CD4-positive, alpha-beta T cell treated with Interleukin-4 for 1 hour (primary cell): ENCODE data around the gene CZIB.
"Not testable (repeated sequence)": the region's sequence is repeated elsewhere in the genome, so short reads cannot be mapped to it uniquely, and the experiment has no call there.

ENCODE experiments used
- DNase-seq, 2 donors: peaks; one replicate each; pipeline ENCODE4 v3.0.0-alpha.2; 2020 to 2022

Gene CZIB

DNA sequence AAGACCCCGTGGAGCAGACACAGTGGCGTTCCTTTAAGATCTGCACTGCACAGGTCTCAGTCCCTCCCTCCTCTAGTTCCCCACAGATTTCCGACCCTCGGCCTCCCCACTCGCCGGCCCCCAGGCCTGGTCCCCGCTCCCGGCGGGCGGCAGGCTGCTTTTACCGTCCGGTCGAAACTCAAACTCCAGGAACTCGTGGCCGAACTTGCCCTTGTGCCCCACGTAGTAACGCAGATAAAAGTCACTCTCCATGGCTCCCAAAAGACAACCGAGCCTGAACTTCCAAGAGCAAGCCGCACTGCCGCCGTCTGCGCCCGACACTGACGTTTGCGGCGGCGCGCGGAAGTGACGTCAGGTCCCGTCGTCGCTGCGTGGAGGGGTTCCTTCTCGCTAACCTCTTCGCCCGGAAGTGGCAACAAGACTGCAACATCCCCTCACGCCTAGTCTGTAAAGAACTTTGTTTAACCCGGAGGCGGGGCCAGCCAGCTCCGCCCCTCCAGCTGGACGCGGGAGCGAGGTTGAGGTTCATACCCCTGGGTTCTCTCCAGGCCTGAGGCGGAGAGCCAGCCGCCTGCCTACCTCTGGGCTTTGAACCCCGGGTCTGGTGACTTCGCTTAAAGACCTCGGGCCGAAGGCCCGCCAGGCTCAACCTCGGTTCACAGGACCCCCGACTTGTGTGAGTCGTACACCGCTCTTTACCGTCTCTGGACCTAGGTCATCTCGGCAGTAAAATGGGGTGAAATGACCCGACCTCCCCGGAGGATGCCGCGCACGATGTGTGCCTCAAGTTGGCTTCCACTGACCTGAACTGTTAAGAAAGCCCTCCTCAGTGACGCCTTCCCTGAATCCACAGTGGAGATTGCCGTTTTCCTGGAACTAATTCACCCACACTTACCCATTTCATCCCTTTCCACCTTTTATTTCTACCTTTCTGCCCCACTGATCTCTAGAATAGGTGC is 18.0 kb upstream of the CZIB start, which contains the start of gene MAGOH:
Gene MAGOH (minus strand): TSS at position 322 of the 959 bp plus-strand sequence. CDS start 70 bp downstream, at position 252.
- peak; percentile 96 for DNase-seq

DNA sequence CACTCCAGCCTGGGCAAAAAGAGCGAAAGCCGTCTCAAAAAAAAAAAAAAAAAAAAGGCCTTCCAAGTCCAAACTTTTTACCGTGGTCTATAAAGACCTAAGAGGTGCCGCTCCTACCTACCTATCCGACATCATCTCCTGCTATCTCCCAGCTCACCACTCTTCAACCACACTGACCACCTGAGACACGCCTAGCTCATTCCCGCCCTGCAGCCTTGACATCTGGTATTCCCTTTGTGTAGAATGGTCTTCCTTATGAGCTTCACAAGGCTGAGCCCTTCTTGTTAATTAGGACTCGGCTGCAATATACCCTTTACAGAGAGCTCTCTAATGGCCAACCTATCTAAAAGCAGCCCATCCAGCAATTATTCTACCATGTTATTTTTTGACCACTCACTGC is 17.2 kb upstream of the CZIB start:
- DNase-seq, result no peak

DNA sequence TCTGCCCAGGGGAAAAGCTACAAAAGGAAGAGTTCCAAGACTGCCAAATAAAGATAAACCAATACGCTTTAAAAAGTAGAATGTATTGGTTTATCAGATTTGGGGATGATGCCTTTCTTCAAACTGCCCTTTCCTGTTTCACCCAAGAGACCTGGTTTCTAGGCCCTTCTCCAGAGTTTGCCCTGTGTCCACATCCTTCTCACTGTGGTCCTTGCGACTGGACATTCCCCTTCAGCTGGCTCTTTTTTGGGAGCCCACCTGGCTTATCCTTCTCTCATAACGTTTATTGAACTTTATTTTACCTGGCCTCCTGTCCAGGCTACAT is 490 bp upstream of the CZIB start:
- no peak for DNase-seq

DNA sequence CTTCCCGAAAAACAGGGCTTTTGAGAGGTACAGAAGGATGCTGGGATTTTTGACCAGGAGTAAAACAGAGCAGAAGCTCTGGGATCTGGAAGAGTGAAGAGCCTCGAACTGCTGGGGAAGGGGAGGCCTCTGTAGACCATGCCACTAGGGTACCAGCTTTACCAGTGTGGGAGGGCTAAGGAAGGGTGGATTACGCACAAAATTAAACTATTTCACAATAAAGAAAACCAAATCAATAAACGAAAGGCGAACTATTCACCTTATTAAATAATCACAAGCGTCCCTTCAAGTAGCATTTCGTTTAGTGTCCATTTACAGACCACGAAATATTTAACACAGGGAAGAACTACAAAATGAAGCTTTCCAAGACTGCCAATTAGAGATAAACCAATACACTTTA is 723 bp downstream of the CZIB start:
- DNase-seq, result no peak

DNA sequence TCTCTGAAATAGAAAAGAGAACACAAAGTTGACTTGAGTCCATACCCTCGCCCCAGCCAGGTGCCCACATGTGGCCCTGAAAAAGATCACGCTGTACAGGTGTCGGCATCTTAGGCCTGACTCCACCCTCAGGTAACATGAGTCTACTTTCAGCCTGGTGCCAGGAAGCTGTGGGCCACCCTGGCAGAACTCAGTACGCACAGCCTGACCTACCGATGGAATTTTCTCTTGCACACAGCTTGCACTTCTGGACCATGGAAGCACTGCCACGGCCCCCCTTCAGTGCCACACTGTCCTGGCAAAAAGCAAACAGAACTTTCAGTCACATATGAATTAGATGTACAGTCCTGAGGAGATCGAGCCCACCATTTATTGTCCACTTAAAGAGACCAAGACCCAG is 2.2 kb downstream of the CZIB start:
- DNase-seq, result no peak

DNA sequence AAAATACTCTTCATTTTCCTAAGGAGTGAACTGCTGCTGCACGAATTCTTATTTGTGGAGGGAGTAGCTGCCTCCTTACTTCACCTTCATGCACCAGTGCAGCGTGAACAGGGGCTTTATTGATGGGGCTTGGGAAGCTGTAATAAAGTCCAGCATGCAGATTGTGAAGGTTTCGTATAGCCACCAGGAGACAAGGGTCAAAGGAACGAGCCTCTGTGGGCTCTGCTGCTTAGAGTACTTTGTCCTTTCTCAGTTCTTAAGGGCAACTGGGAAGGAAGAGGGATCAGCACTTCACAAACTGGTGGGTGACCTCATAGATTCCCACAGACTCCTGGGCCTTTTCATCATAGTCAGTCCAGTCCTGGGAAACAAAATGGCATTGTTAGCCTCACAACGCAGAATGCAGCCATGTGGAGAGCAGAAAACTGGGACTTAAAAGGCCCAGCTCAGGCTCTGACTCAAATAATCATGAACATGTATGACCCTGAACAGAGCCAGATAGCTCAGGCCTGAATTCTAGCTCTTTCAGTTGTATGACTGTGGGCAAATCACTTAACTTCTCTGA is 6.0 kb downstream of the CZIB start:
- no peak for DNase-seq

DNA sequence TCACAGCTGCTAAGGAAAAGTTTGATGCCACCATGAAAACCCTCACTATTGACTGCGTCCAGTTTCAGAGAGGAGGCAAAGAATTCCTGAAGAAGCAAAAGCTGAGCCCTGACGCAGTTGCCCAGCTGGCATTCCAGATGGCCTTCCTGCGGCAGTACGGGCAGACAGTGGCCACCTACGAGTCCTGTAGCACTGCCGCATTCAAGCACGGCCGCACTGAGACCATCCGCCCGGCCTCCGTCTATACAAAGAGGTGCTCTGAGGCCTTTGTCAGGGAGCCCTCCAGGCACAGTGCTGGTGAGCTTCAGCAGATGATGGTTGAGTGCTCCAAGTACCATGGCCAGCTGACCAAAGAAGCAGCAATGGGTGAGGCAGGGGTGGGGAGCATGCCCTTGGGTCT is 9.5 kb downstream of the CZIB start:
- DNase-seq, result no peak

DNA sequence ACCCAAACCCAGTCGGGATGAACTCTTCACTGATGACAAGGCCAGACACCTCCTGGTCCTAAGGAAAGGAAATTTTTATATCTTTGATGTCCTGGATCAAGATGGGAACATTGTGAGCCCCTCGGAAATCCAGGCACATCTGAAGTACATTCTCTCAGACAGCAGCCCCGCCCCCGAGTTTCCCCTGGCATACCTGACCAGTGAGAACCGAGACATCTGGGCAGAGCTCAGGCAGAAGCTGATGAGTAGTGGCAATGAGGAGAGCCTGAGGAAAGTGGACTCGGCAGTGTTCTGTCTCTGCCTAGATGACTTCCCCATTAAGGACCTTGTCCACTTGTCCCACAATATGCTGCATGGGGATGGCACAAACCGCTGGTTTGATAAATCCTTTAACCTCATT is 10.1 kb downstream of the CZIB start:
- no peak for DNase-seq

DNA sequence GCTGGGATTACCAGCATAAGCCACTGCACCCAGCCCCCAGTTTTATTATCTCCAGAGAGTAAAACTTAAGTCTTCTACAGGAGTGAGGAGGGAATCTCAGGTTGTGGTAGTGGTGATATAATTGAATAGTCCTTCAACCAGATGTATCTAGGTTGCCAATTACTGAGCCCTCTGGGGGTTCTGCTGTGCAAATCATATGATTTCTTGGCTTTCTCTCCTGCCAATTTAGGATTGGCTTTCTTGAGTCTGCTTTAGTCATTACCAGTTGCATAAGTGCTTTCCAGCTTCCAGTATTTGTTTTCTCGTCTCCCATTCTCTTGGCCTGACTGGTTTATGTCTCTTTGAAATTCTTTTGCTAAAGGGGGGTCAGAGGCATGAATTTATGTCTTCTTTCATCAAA is 12.7 kb downstream of the CZIB start:
- DNase-seq, result no peak

DNA sequence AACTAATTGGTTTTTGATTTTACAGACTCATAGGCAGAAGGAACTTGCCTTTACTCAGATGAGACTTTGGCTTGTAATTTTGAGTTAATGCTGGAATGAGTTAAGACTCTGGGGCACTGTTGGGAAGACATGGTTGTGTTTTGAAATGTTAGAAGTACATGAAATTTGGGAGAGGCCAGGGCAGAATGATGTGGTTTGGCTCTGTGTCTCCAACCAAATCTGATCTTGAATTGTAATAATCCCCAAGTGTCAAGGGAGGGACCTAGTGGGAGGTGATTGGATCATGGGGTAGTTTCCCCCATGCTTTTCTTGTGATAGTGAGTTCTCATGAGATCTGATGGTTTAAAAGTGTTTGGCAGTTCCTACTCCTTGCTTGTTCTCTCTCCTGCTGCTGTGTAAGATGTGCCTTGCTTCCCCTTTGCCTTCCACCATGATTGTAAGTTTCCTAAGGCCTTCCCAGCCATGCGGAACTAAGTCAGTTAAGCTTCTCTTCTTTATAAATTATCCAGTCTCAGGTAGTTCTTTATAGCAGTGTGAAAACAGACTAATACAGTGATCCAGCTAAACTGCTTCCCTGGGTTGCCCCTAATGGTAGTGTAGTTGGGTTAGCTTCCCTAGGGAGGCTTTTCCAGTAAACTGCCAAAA is 13.6 kb downstream of the CZIB start:
- no peak for DNase-seq

DNA sequence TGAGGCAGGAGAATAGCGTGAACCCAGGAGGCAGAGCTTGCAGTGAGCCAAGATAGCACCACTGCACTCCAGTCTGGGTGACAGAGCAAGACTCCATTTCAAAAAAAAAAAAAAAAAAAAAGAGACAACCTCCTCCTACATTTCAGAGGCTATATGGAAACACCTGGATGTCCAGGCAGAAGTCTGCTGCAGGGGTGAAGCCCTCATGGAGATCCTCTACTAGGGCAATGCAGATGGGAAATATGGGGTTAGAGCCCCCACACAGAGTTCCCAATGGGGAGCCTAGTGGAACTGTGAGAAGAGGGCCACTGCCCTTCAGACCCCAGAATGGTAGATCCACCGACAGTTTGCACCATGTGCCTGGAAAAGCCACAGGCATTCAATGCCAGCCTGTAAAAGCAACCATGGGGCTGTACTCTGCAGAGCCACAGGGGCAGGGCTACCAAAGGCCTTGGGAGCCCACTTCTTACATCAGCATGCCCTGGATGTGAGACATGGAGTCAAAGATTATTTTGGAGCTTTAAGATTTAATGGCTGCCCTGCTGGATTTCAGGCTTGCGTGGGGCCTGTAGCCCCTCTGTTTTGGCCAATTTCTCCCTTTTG is 14.2 kb downstream of the CZIB start:
- DNase-seq, result not testable (repeated sequence)

DNA sequence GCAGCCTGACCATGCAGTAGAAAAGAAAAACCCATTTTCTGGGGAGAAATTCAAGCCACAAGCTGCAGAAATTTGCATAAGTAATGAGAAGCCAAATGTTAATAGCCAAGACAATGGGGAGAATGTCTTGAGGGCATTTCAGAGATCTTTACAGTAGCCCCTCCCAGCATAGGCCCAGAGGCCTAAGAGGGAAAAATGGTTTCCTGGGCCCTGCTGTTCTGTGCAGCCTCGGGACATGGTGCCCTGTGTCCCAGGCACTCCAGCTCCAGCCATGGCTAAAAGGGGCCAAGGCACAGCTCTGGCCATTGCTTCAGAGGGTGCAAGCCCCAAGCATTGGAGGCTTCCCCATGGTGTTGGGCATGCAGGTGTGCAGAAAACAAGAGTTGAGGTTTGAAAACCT is 14.9 kb downstream of the CZIB start:
- DNase-seq, result not testable (repeated sequence)

DNA sequence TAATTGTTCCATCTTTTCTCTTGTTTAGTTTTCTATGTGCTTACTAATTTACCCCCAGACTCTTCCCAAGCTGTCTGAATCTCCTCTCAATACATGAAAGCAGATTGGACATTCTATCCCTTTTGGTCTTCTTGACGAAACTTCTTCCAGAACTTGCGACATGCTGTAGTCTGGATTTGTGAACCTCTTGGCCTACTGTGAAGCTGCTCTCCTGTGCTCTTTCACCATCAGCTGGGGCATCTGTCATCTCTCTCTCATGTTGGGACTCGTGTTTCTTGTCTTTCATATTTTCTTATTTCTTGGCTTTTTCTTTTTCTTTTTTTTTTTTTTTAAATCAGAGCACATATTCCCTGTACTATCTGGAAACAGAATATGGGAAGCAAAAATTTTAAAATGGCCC is 17.0 kb downstream of the CZIB start:
- no peak for DNase-seq

DNA sequence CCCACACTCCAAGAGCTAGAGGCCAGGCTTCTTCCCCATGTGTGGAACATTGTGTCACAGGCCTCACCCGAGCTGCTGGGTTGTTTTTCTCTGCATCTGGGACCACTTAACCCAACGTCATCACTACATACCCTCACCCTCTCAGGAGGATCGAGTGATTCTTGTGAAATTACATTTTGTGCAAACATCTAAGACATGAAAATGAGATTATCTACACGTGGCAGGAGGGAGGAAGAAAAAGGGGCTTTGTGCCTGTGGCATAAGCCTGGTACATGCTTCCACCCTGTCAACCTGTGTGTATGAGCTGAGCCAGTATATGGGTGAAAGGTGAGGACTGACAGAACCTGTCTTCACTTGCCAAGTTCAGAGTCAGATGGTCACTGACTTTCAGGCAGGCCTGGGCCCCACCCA is 22.2 kb downstream of the CZIB start:
- no peak for DNase-seq

DNA sequence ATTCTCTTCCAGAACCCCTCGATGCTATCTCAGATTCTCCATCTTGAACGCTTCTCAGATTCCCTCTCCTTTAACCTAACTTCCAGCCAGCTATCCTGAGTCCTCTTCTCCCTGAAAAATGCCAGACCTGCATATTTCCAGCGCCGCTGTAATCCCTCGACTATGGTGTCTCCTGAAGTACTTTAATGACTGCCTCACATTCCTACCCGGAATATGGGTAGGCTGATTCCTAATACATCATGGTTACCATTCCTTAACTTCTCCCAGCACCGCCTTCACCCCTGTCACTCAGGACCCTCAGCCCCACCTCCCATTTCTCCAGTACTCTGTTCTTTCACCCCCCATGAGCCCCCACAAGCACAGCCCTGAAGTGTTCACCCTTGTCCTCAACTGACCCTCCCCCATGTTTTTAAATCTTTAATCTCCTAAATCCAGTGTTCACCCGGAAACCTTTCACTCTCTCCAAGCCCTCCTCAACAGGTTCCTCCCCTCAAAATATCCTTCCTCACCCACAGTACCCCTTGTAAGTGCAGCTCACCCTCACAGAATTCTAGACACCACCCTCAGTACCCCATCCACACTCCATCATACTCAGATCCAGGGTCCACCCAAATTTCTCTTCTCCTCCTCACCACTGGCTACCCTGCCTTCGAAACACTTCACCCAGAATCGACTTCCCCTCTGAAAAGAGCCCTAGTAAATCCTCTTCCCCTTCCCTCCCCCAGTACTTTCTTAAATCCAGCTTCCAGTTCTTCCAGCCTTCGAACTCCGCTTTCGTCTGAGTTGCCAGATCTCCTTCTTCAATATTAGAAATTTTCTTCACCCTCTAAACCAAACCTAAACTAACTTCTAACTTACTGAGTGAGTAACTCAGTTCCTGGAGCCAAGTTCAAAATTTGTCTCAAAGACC is 22.9 kb downstream of the CZIB start:
- DNase-seq, result peak in 1 of 2 donors; percentile 7

DNA sequence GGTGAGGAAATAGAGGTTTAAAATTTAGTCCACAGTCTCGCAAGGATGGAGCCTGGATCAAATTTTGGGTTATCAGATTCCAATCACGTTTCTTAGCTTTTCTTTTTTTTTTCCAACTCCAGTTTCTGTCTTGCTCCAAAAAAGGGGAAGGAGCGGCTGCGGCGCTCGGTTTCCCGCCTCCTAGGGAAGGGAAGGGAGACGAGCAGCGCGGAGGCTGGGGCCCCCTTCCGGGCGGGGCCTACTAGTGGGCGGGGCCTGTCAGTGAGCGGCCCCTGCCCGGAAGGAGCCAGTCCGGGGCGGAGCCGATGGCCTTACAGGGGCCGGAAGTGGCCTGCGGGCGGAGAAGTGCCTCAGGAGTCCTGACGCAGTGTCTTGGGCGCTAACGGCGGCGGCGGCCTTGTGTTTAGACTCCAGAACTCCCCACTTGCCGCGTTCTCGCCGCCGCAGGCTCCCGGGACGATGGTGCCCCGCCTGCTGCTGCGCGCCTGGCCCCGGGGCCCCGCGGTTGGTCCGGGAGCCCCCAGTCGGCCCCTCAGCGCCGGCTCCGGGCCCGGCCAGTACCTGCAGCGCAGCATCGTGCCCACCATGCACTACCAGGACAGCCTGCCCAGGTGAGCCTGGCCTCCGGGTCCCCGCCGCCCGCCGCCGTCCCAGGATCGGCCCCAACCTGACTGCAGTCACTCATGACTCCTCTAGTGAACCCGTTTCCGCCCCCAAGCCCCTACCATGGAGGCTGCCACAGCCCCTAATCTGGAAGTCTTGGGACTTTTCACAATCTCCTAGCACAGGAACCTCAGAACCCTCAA is 23.7 kb downstream of the CZIB start, which contains the start of gene CPT2:
Gene CPT2 (plus strand): TSS at position 340 of the 806 bp plus-strand sequence. CDS start 120 bp downstream, at position 460.
- peak; percentile 91 to 92 for DNase-seq

DNA sequence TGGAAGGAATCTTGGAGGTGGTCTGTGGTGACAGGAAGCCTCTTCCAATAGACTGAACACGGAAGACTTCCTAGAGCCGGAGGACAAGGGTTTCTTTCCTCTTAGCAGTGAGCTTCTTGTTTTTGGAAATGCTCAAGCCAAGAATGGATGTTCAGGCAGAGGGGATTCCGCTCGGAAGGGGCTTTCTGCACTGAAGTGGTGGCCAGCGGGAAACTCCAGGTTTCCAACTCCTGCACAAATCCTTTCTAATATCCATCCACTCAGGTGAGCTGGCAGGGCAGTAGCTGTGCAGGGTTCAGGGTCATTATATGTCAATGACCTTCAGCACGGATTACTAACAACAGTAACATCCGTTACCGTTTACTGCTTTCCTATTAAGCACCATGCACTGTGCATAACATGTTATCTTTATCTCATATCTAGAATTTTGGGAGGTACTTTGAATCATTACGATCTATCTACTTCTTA is 24.4 kb downstream of the CZIB start:
- DNase-seq, result no peak

DNA sequence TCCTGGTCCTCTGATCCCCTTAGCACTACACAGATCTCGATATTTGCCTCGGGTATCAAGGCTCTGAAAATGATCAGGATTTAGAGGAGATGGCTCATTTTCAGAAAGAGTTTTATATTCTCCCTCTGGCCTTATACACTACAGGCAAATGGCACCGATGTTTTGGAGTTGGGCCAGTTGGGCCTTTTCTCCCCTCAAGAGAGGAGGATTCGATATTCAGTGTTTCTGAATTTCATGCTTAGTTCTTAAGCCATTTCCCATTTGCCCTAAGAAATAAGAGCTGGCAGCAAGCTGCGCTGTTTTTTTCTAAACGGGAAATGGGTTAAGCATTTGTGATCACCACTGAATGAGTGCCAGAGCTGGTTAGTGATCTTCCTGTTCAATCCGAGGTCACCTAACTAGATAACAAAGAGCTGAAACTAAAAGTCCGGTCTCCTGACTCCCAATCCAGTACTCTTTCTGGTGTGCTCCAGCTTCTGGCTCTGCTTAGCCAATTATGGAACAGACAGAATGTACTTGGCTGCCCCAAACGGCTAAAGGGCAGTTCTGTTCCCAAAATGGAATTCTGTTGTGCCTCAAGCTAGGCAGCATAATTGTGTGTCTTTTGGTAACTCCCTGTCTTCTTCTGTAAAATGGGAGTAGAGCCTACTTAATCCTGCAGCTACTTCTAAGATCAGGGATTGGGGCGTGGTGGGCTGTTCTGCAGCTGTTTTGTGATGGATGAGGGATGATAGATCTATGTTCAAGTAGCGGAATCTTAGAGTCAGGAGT is 25.0 kb downstream of the CZIB start:
- no peak for DNase-seq

DNA sequence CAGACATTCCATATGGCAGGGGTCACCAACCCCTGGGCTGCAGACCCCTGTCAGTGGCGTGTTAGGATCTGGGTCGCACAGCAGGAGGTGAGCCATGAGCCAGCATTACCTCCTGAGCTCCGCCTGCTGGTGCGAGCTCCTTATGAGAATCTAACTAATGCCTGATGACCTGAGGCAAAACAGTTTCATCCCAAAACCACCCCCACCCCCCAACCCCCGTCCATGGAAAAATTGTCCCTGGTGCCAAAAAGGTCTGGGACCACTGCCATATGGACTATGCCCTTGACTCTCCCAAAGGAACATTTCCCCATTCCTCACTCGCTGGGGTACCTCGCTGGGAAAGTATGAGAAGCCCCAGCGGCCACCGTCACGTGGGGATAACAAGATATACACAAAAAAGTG is 30.2 kb downstream of the CZIB start:
- DNase-seq, result no peak

DNA sequence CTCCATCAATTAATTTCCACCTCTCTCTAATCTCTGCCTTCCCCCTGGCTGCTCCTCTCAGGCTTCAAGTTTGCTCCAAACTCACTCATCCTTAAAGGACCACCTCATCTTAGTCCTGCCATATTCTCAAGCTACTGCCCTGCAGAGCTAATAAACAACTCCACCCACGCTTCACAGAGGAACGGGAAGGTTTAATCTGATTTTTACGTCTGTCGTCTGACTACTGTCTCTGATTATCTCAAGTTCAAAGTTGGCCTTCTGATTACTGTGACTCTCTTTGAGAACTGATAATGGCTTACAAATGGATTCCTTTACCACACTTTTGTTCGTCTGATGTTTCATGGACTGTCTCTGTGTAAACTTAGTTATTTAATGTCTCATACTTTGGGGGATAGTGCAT is 31.4 kb downstream of the CZIB start:
- no peak for DNase-seq

DNA sequence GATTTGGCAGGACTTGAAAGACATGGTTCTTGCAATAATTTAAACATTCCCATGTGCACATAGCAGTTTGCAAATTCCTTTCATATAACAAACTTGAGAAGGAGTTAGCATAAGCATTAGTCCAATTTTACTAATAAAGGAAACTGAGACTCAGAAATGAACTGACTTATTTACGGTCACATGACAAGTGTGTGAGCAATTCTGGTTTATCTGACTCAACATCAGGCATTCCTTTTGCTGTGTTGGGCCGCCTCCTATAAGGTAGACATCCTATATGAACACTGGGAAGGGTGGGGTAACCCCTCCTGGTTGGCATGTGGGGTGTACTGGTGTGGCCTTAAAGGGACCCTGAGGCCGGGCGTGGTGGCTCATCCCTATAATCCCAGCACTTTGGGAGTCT is 32.3 kb downstream of the CZIB start:
- DNase-seq, result no peak
